ENCODE results near the gene NACC1.
A peak's percentile ranks its signal among the peaks of the same experiment; 100 is the strongest.
"Not testable (repeated sequence)": the region's sequence is repeated elsewhere in the genome, so short reads cannot be mapped to it uniquely, and the experiment has no call there.

Gene NACC1

DNA sequence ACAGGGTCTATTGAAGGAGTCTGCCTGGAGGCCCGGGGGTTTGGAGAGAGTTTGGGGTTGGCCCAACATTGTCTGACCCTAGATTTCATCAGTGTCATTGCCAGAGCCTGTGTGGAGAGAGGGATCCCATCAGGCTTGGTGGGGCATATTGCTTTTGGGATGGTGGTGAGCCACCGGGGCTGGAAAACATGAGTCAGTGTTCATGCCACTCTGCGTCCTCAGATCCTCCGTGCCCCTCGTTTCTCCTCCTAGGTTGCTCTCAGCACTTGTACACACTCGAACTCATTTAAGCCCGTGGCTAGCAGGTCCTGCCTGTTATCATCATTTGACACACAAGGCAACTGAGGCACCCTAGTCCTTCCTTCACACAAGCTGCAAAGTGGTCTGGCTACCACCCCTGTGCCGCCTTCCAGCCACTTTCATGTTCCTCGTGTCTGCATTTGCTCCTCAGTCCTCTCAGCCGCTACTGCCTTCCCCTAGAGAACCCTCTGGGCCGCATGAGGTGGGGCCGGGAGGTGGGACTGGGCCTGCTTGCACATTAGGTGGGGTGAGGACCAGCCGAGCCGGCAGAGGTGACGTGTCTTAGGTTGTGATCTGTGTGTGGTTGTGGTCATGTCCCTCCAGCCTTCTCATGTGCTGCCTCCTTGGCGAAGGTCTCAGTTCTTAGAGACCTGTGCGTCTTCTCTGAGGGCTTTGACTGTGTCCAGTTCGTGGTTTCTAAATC lies 3.6 kb downstream of the NACC1 start:
- DNase-seq = no peak

- peak; percentile 44 for DNase-seq
These were observed 4.3 kb downstream of the NACC1 start for GRCh38 chr19:13122275-13122878.

DNA sequence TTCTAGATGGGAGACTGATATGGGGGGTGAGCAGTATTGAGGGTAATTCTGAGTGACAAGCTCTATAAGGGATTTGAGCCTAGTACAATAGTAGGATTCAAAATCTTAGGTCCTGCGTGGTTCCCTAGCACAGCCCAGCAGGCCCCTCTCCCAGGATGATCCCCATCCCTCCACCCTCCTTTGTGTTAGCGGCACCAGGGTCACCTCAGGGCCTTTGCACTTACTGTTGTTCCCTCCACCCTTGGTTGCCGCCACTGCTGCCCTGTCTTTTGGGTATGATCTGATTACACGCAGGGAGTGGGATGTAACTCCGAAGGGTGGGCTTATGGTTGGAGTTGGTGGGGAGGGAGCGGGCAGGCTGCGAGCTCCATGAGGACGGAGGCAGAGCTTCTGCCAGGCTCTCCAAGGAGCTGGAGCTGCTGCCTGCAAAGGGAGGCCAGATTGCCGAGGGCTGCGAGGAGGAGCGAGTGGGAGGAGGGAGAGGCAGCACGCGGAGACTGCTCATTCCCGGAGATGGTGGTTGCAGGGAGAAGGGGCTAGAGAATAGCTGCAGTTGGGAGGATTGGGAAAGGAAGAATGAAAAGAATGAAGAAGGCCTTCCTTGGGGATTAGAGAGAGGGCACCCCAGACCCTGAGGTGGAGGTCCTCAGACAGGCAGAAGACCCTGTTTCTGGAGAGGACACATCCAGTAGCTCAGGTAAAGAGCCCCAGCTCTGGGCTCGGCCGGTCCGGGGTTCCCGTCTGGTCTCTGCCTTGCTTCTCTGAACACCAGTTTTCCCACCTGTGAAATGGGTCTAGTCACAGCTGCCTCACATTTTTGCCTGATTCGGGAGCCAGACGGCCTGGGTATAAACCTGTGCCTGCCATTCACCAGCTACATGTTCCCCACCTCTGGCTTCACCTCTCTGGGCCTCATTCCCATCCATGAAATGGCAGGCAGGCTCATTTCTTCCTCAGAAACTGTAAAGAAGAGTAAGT lies 5.2 kb downstream of the NACC1 start:
- DNase-seq = no peak

DNA sequence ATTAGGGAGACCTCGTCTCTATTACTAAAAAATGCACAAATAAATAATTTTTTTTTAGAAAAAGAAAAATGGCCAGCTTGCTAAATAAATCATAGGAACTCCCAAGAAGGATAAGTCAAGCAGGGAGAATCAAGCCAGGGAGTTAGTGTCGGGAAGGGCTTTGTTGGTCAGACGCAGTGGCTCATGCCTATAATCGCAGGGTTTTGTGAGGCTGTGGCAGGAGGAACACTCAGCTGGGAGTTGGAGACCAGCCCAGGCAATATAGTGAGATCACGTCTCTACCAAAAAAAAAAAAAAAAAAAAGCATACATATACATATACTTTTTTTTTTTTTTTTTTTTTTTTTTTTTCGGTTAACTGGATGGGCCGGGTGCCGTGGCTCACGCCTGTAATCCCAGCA lies 9.0 kb downstream of the NACC1 start:
- DNase-seq = no peak

GRCh38 chr19:13127811-13128575 lies 9.9 kb downstream of the NACC1 start:
- no peak for DNase-seq

DNA sequence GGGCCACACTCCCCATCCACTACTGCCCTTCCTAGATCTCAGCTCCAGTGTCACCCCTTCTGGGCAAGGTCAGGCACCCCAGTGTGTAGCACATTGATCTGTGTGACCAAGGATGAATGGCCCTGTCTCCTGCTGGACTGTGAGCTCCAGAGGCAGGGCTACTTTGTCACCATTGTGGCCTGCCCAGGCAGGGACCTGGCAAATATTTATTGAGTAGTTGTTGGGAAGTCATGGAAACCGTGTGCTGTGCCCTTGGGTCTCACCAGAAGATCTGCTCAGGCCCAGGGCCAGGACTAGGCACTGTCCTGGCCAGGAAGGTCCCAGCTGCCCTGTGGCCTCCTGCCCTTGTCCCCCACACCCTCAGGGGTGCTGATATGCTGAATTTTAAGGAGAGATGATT lies 10.5 kb downstream of the NACC1 start:
- DNase-seq = no peak

DNA sequence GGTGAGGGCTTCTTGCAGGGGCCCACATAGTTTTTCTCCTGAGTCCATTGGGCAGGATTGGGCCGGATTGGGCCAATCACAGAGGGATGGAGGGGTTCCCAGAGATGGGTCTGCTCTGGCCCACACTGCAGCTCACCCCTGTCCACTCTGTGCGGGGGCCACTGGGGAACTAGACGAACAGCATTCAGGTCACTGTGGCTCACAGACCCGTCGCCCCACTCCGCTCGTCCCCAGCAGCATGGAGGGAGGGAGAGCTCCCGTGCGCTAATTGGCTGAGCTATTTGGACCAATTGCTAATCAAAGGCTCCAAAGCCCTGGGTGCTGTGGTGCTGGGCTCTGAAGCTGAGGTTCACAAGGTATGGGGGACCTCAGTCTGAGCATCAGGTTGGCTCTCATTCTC lies 11.3 kb downstream of the NACC1 start:
- DNase-seq = no peak

- DNase-seq = no peak
These were observed 12.9 kb downstream of the NACC1 start for GRCh38 chr19:13130886-13131490.

DNA sequence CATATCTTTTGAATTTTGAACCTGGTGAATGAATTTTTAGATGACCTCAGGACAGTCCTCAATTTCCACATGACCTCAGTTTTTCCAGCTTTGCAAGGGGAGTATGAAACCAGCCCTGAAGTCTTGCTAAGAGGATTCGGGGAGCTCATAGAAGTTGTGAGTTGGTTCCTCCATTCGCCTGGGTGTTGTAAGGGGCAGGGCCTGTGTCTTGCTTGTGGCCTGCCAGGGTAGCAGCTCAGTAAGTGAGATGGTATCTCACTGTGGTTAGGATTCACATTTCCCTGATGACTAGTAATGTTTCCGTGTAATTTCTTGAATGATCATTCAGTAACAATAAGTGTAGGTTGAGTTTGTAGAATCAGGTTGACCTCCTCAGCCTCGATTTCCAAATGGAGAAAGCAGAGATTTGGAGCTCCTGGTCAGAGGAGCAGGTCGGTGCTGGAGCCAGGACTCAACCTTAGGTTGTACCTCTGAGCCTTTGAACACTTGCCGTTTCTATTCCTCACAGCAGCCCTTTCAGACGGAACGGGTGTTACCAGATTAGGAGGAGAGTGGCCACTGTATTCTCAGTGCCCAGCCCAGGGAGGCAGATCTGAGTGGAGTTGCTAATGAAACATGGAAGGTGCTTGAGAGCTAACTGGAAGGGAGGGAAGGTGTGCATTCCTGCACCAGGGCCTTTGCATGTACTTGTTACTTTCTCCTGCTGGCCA lies 14.6 kb downstream of the NACC1 start:
- peak; percentile 60 for DNase-seq

GRCh38 chr19:13133241-13133870 lies 15.3 kb downstream of the NACC1 start:
- DNase-seq = no peak

GRCh38 chr19:13134626-13135025 lies 16.6 kb downstream of the NACC1 start:
- DNase-seq = no peak

DNA sequence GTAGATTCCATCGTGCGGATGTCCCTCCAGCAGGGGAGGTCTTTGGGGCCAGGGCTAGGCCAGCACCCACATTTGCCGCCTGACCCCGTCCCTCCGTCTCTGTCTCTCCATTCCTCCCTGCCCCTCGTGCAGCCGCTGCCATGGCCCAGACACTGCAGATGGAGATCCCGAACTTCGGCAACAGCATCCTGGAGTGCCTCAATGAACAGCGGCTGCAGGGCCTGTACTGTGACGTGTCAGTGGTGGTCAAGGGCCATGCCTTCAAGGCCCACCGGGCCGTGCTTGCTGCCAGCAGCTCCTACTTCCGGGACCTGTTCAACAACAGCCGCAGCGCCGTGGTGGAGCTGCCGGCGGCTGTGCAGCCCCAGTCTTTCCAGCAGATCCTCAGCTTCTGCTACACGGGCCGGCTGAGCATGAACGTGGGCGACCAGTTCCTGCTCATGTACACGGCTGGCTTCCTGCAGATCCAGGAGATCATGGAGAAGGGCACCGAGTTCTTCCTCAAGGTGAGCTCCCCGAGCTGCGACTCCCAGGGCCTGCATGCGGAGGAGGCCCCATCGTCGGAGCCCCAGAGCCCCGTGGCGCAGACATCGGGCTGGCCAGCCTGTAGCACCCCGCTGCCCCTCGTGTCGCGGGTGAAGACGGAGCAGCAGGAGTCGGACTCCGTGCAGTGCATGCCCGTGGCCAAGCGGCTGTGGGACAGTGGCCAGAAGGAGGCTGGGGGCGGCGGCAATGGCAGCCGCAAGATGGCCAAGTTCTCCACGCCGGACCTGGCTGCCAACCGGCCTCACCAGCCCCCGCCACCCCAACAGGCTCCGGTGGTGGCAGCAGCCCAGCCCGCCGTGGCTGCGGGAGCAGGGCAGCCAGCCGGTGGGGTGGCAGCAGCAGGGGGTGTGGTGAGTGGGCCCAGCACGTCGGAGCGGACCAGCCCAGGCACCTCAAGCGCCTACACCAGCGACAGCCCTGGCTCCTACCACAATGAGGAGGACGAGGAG lies 17.3 kb downstream of the NACC1 start:
- no peak for DNase-seq

DNA sequence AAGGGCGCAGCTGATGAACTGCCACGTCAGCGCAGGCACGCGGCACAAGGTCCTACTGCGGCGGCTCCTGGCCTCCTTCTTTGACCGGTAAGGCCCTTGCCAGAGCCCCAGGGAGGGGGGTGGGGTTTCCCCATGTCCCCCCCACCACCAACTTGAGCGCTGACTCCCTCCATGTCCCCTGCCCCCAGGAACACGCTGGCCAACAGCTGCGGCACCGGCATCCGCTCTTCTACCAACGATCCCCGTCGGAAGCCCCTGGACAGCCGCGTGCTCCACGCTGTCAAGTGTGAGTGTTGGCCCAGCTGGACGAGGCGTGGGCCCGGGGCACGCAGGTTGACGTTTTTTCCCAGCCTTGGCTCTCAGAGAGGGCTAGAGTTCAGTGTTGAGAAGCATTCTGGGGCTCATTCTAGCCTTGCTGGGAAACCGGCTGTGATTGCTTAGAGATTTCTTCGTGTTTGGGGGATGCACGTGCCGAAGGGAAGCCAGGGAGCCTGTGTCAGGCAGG lies 19.3 kb downstream of the NACC1 start:
- no peak for DNase-seq

- DNase-seq = no peak
These were observed 20.3 kb downstream of the NACC1 start for GRCh38 chr19:13138171-13138915.

DNA sequence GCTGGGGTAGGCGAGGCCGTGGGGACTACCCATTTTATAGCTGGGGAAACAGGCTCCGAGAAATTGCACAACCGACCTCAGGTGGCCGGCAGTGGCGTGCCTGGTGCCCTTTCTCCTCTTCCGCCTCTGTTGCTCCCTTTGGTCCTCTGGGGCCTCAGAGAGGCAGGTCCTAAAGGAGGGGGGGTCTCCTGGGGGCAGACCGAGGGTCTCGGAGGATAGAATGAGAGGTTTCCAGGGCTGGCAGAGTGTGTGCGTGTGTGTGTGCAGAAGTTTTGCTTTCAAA lies 20.8 kb downstream of the NACC1 start:
- DNase-seq = no peak

DNA sequence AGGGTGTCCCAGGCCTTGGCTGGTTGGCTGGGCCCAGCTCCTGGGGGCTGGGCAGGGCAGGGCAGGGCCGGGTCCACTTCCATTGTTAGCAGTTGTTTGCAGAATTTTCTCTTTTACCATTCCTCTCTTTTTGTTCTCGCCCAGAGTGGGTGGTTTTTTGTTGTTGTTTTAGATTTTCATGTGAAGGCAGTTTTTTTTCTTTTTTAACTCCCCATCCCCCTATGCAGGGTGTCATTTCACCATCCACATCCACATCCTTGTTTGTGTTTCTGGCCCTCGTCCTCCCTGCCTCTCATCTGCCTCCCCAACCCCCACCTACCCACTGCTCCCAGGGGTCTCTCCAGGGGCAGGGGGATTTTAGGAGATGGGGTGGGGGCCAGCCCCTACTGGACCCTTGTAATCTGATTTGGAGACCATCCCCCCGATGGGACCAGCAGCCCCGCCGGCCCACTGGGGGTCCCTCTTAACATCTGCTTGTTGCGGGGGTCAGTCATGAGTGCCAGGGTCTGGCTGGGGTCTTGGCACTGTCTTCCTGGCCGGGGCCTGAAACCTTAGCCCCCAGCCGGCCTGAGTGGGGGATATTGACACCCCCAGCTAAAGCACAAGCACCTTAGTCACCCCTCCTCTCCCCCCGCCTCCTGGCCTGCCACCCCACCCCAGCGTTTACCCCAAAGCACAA lies 21.7 kb downstream of the NACC1 start:
- DNase-seq = no peak

GRCh38 chr19:13146763-13147563 lies 28.9 kb downstream of the NACC1 start:
- no peak for DNase-seq

DNA sequence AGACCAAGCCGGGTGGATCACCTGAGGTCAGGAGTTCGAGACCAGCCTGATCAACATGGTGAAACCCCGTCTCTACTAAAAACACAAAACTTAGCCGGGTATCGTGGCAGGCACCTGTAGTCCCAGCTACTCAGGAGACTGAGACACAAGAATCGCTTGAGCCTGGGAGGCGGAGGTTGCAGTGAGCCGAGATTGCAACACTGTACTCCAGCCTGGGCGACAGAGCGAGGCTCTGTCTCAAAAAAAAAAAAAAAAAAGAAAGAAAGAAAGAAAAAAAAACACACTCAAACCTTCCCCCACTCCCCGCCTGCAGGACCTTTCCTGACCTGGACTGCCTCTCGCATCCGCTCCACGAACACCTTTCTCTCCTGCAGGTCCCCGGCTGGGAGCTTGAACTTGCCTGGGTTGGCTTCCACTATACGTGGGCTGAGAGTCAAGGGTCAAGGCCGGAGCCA lies 31.1 kb downstream of the NACC1 start:
- DNase-seq = not testable (repeated sequence)

Data from CD4-positive, alpha-beta T cell treated with Interleukin-17A for 1 hour (primary cell).